ENCODE measurements around the gene ZFX. TPM values are rescaled to one million over a fixed set of nuclear protein-coding genes. Genes with fewer than 3 reads are reported as not detected.
A peak's percentile ranks its signal among the peaks of the same experiment; 100 is the strongest.

ZFX gene
- total RNA-seq, 1 experiment from 2014 or later = 36.1 TPM

DNA sequence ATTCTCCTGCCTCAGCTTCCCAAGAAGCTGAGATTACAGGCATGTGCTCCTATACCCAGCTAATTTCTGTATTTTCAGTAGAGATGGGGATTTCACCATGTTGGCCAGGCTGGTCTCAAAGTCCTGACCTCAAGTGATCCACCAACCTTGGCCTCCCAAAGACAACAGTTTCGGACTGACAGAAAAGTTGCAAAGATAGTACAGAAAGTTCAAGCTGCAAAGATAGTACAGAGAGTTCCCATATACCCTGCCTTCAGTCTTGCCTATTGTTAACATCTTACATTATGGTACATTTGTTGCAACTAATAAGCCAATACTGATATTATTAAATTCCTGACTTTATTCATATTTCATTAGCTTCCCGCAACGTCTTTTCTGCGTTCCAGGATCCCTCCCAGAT, 98.5 kb downstream of the ZFX start:
- Mint-ChIP-seq H3K36me3 (ENCODE audit: insufficient read depth, unreplicated experiment) (no peaks in the 10 kb centered on the region), H3K4me3 (ENCODE audit: unreplicated experiment) (no peak overlapping the region), H3K4me1 (ENCODE audit: low read depth, unreplicated experiment) (no peaks in the 10 kb centered on the region), H3K9me3 (ENCODE audit: unreplicated experiment) (no peaks in the 10 kb centered on the region), H3K27me3 (ENCODE audit: insufficient read depth, unreplicated experiment) (no peaks in the 10 kb centered on the region), H3K27ac (ENCODE audit: unreplicated experiment) (no peak overlapping the region)
- TF ChIP-seq, protein P1, sequence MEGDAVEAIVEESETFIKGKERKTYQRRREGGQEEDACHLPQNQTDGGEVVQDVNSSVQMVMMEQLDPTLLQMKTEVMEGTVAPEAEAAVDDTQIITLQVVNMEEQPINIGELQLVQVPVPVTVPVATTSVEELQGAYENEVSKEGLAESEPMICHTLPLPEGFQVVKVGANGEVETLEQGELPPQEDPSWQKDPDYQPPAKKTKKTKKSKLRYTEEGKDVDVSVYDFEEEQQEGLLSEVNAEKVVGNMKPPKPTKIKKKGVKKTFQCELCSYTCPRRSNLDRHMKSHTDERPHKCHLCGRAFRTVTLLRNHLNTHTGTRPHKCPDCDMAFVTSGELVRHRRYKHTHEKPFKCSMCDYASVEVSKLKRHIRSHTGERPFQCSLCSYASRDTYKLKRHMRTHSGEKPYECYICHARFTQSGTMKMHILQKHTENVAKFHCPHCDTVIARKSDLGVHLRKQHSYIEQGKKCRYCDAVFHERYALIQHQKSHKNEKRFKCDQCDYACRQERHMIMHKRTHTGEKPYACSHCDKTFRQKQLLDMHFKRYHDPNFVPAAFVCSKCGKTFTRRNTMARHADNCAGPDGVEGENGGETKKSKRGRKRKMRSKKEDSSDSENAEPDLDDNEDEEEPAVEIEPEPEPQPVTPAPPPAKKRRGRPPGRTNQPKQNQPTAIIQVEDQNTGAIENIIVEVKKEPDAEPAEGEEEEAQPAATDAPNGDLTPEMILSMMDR (IDR thresholded peaks at IDR 0.05; ENCODE audit: insufficient read depth in 1 of 2, low read depth in 1 of 2, low read length in 1 of 2, severe bottlenecking in 1 of 2, unreplicated experiment in 1 of 2) = no peak
- no peak for DNase-seq
- intact Hi-C loops (cut with micrococcal nuclease; ENCODE audit: unreplicated experiment) = no loop called here
- ChIA-PET CTCF (no interaction called here), POLR2A (no interaction called here)
- Histone ChIP-seq H3K4me1 (no peaks in the 10 kb centered on the region), H3K36me3 (ENCODE audit: control insufficient read depth, insufficient read depth, low read length) (no peaks in the 10 kb centered on the region), H3K9me3 (no peaks in the 10 kb centered on the region), H3K27me3 (replicated peaks; ENCODE audit: control insufficient read depth, insufficient read depth, low read length) (no peaks in the 10 kb centered on the region), H3K4me3 (ENCODE audit: low read depth, low read length) (no peak overlapping the region)
- BruUV-seq (replicated peaks) = no TSS peak

DNA sequence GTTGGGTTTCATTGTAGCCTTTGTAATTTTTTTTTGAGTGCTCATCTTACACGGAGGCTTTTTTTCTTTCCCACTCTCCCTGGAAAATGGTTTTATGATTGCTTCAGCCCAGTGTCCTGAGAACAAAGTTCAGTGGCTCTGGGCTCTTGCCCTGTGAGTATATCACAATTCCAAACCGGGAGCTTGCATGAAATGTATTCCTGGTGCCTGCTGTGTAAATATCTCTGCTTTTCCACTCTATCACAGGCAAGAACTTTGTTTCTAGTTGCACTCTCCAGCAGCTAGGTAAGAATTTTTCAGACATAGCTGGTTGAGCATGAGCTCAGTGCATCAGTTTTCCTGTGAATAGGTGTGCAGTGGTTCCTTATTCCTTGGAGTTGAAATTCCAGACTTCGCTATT, 103.5 kb downstream of the ZFX start:
- TF ChIP-seq, protein P1 (IDR thresholded peaks at IDR 0.05; ENCODE audit: insufficient read depth in 1 of 2, low read depth in 1 of 2, low read length in 1 of 2, severe bottlenecking in 1 of 2, unreplicated experiment in 1 of 2) = no peak
- no TSS peak for BruUV-seq (replicated peaks)
- intact Hi-C loops (cut with micrococcal nuclease; ENCODE audit: unreplicated experiment) = loop anchor here (10.0 kb wide), 1 partner anchor 142 kb away; no protein-coding TSS in a partner anchor
- Mint-ChIP-seq H3K27ac (ENCODE audit: unreplicated experiment) (peak overlapping the region; percentile 79), H3K9me3 (ENCODE audit: unreplicated experiment) (no peaks in the 10 kb centered on the region), H3K4me1 (ENCODE audit: low read depth, unreplicated experiment) (no peaks in the 10 kb centered on the region), H3K27me3 (ENCODE audit: insufficient read depth, unreplicated experiment) (no peaks in the 10 kb centered on the region), H3K36me3 (ENCODE audit: insufficient read depth, unreplicated experiment) (no peaks in the 10 kb centered on the region), H3K4me3 (ENCODE audit: unreplicated experiment) (no peak overlapping the region)
- no peak overlapping the region for H3K4me3 ChIP-seq (ENCODE audit: low read depth, low read length)
- ChIA-PET CTCF (interaction anchor here (0.8 to 1.1 kb wide), 2 partner anchors 53 to 198 kb away, joined by 3 to 5 read pairs; partner anchors contain the start of gene EIF2S3), POLR2A (no interaction called here)
- H3K9me3 ChIP-seq = no peaks in the 10 kb centered on the region
- peak in 1 of 2 experiments; percentile 5 for DNase-seq
- H3K27me3 ChIP-seq (replicated peaks; ENCODE audit: control insufficient read depth, insufficient read depth, low read length) = no peaks in the 10 kb centered on the region
- no peaks in the 10 kb centered on the region for H3K36me3 ChIP-seq (ENCODE audit: control insufficient read depth, insufficient read depth, low read length)
- H3K4me1 ChIP-seq = no peaks in the 10 kb centered on the region

DNA sequence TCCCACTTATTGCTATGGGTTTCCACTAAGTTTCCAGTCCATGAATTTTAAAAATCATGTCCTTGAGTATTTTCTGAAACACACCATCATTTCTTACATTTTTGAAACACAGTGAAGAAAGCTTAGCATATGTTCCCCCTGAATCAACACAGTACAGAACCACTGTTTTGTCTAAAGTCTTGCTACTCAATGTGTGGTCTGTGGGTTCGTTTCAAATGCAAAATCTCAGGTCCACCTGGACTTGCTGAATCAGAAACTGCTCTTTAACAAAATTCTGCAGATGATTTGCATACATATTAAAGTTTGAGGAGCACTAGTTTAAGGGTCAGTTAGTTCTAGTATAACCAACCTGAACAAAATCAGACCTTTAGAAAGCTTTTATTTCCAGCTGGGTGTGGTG, 103.9 kb downstream of the ZFX start:
- ChIA-PET POLR2A (no interaction called here), CTCF (interaction anchor here (0.8 to 1.1 kb wide), 2 partner anchors 53 to 199 kb away, joined by 3 to 5 read pairs; partner anchors contain the start of gene EIF2S3)
- no peaks in the 10 kb centered on the region for H3K27me3 ChIP-seq (replicated peaks; ENCODE audit: control insufficient read depth, insufficient read depth, low read length)
- H3K4me1 ChIP-seq = no peaks in the 10 kb centered on the region
- no peaks in the 10 kb centered on the region for H3K9me3 ChIP-seq
- no TSS peak for BruUV-seq (replicated peaks)
- H3K36me3 ChIP-seq (ENCODE audit: control insufficient read depth, insufficient read depth, low read length) = no peaks in the 10 kb centered on the region
- Mint-ChIP-seq H3K36me3 (ENCODE audit: insufficient read depth, unreplicated experiment) (no peaks in the 10 kb centered on the region), H3K4me3 (ENCODE audit: unreplicated experiment) (no peak overlapping the region), H3K4me1 (ENCODE audit: low read depth, unreplicated experiment) (no peaks in the 10 kb centered on the region), H3K27me3 (ENCODE audit: insufficient read depth, unreplicated experiment) (no peaks in the 10 kb centered on the region), H3K9me3 (ENCODE audit: unreplicated experiment) (no peaks in the 10 kb centered on the region), H3K27ac (ENCODE audit: unreplicated experiment) (no peak overlapping the region)
- intact Hi-C loops (cut with micrococcal nuclease; ENCODE audit: unreplicated experiment) = loop anchor here (10.0 kb wide), 1 partner anchor 141 kb away; no protein-coding TSS in a partner anchor
- DNase-seq = no peak
- TF ChIP-seq, protein P1 (IDR thresholded peaks at IDR 0.05; ENCODE audit: insufficient read depth in 1 of 2, low read depth in 1 of 2, low read length in 1 of 2, severe bottlenecking in 1 of 2, unreplicated experiment in 1 of 2) = no peak
- no peak overlapping the region for H3K4me3 ChIP-seq (ENCODE audit: low read depth, low read length)
